ENCODE measurements around the gene SPNS3.

Gene SPNS3

GRCh38 chr17:4504188-4504587, 70.4 kb downstream of the SPNS3 start:
- no peaks in the 10 kb centered on the region for H3K36me3 Mint-ChIP-seq
- peaks cover 99% of the 10 kb centered on the region for H3K27me3 Mint-ChIP-seq
- no peak overlapping the region for H3K4me3 Mint-ChIP-seq
- no peak for ATAC-seq
- H3K27ac Mint-ChIP-seq: no peak overlapping the region
- H3K4me1 Mint-ChIP-seq: peaks cover 38% of the 10 kb centered on the region
- H3K9me3 Mint-ChIP-seq: no peaks in the 10 kb centered on the region

- peaks cover 99% of the 10 kb centered on the region for H3K27me3 Mint-ChIP-seq
- H3K9me3 Mint-ChIP-seq: no peaks in the 10 kb centered on the region
- H3K27ac Mint-ChIP-seq: no peak overlapping the region
- no peaks in the 10 kb centered on the region for H3K36me3 Mint-ChIP-seq
- no peak overlapping the region for H3K4me3 Mint-ChIP-seq
- no peak for ATAC-seq
- H3K4me1 Mint-ChIP-seq: peaks cover 35% of the 10 kb centered on the region
These were observed 71.4 kb downstream of the SPNS3 start for GRCh38 chr17:4505187-4505586.

GRCh38 chr17:4506175-4506813, 72.6 kb downstream of the SPNS3 start:
- Mint-ChIP-seq H3K27me3 (peaks cover 96% of the 10 kb centered on the region), H3K27ac (no peak overlapping the region), H3K4me1 (peaks cover 30% of the 10 kb centered on the region), H3K36me3 (no peaks in the 10 kb centered on the region), H3K9me3 (no peaks in the 10 kb centered on the region), H3K4me3 (no peak overlapping the region)
- ATAC-seq: no peak

- Mint-ChIP-seq H3K4me1 (peaks cover 27% of the 10 kb centered on the region), H3K9me3 (no peaks in the 10 kb centered on the region), H3K36me3 (no peaks in the 10 kb centered on the region), H3K27ac (no peak overlapping the region), H3K27me3 (peaks cover 90% of the 10 kb centered on the region), H3K4me3 (no peak overlapping the region)
- no peak for ATAC-seq
These were observed 73.2 kb downstream of the SPNS3 start for GRCh38 chr17:4506892-4507291.

- Mint-ChIP-seq H3K27me3 (peaks cover 85% of the 10 kb centered on the region), H3K36me3 (no peaks in the 10 kb centered on the region), H3K4me3 (no peak overlapping the region), H3K4me1 (peaks cover 27% of the 10 kb centered on the region), H3K27ac (no peak overlapping the region), H3K9me3 (no peaks in the 10 kb centered on the region)
- no peak for ATAC-seq
These were observed 73.8 kb downstream of the SPNS3 start for GRCh38 chr17:4507361-4508111.

- Mint-ChIP-seq H3K4me3 (no peak overlapping the region), H3K4me1 (peaks cover 27% of the 10 kb centered on the region), H3K36me3 (no peaks in the 10 kb centered on the region), H3K9me3 (no peaks in the 10 kb centered on the region), H3K27me3 (peaks cover 83% of the 10 kb centered on the region), H3K27ac (no peak overlapping the region)
- ATAC-seq: no peak
These were observed 74.5 kb downstream of the SPNS3 start for GRCh38 chr17:4508207-4508606.

- no peak overlapping the region for H3K27ac Mint-ChIP-seq
- H3K4me3 Mint-ChIP-seq: no peak overlapping the region
- no peaks in the 10 kb centered on the region for H3K9me3 Mint-ChIP-seq
- peaks cover 27% of the 10 kb centered on the region for H3K4me1 Mint-ChIP-seq
- ATAC-seq: no peak
- no peaks in the 10 kb centered on the region for H3K36me3 Mint-ChIP-seq
- peaks cover 71% of the 10 kb centered on the region for H3K27me3 Mint-ChIP-seq
These were observed 75.7 kb downstream of the SPNS3 start for GRCh38 chr17:4509401-4509800.

GRCh38 chr17:4509923-4510617, 76.3 kb downstream of the SPNS3 start:
- no peak overlapping the region for H3K27ac Mint-ChIP-seq

GRCh38 chr17:4510618-4510941, 76.8 kb downstream of the SPNS3 start:
- no peak for ATAC-seq
- Mint-ChIP-seq H3K36me3 (no peaks in the 10 kb centered on the region), H3K27me3 (peaks cover 59% of the 10 kb centered on the region), H3K27ac (no peak overlapping the region), H3K9me3 (no peaks in the 10 kb centered on the region), H3K4me3 (no peak overlapping the region), H3K4me1 (peaks cover 21% of the 10 kb centered on the region)

More at GRCh38 chr17:4509923-4510617, 76.3 kb downstream of the SPNS3 start:
- Mint-ChIP-seq H3K4me1 (peaks cover 23% of the 10 kb centered on the region), H3K4me3 (no peak overlapping the region), H3K9me3 (no peaks in the 10 kb centered on the region), H3K36me3 (no peaks in the 10 kb centered on the region), H3K27me3 (peaks cover 64% of the 10 kb centered on the region)
- ATAC-seq: no peak

- Mint-ChIP-seq H3K4me1 (peaks cover 21% of the 10 kb centered on the region), H3K27ac (no peak overlapping the region), H3K27me3 (peaks cover 51% of the 10 kb centered on the region), H3K4me3 (no peak overlapping the region), H3K9me3 (no peaks in the 10 kb centered on the region), H3K36me3 (no peaks in the 10 kb centered on the region)
- ATAC-seq: no peak
These were observed 77.6 kb downstream of the SPNS3 start for GRCh38 chr17:4511199-4511932.

- peaks cover 41% of the 10 kb centered on the region for H3K27me3 Mint-ChIP-seq
- no peaks in the 10 kb centered on the region for H3K9me3 Mint-ChIP-seq
- peaks cover 21% of the 10 kb centered on the region for H3K4me1 Mint-ChIP-seq
- H3K27ac Mint-ChIP-seq: no peak overlapping the region
- no peaks in the 10 kb centered on the region for H3K36me3 Mint-ChIP-seq
- no peak overlapping the region for H3K4me3 Mint-ChIP-seq
- no peak for ATAC-seq
These were observed 78.7 kb downstream of the SPNS3 start for GRCh38 chr17:4512156-4513112.

- Mint-ChIP-seq H3K27me3 (peaks cover 32% of the 10 kb centered on the region), H3K27ac (no peak overlapping the region), H3K4me3 (no peak overlapping the region), H3K9me3 (no peaks in the 10 kb centered on the region), H3K36me3 (no peaks in the 10 kb centered on the region), H3K4me1 (peaks cover 28% of the 10 kb centered on the region)
- ATAC-seq: no peak
These were observed 79.6 kb downstream of the SPNS3 start for GRCh38 chr17:4513113-4514032.

- Mint-ChIP-seq H3K9me3 (no peaks in the 10 kb centered on the region), H3K27ac (no peak overlapping the region), H3K4me3 (no peak overlapping the region), H3K27me3 (peaks cover 24% of the 10 kb centered on the region), H3K36me3 (no peaks in the 10 kb centered on the region), H3K4me1 (peaks cover 31% of the 10 kb centered on the region)
- no peak for ATAC-seq
These were observed 80.5 kb downstream of the SPNS3 start for GRCh38 chr17:4514206-4514605.

GRCh38 chr17:4514779-4515178, 81.0 kb downstream of the SPNS3 start:
- no peaks in the 10 kb centered on the region for H3K9me3 Mint-ChIP-seq
- no peak overlapping the region for H3K4me3 Mint-ChIP-seq
- peaks cover 28% of the 10 kb centered on the region for H3K4me1 Mint-ChIP-seq
- H3K36me3 Mint-ChIP-seq: no peaks in the 10 kb centered on the region
- H3K27ac Mint-ChIP-seq: no peak overlapping the region
- no peak for ATAC-seq
- peaks cover 18% of the 10 kb centered on the region for H3K27me3 Mint-ChIP-seq
